ENCODE measurements around the gene ELN.
"Not testable (repeated sequence)": the region's sequence is repeated elsewhere in the genome, so short reads cannot be mapped to it uniquely, and the experiment has no call there.

Gene ELN

GRCh38 chr7:74027683-74028320 lies at the start of gene ELN:
Gene ELN, plus strand, starts transcription at chr7:74028173. Its CDS starts 15 bp downstream, at chr7:74028188.
- ATAC-seq = no peak

GRCh38 chr7:73978661-73979563 lies 49.1 kb upstream of the ELN start:
- ATAC-seq = no peak

GRCh38 chr7:73979656-73980055 lies 48.3 kb upstream of the ELN start:
- not testable (repeated sequence) for ATAC-seq

GRCh38 chr7:73980206-73980605 lies 47.8 kb upstream of the ELN start:
- no peak for ATAC-seq

GRCh38 chr7:73981933-73982332 lies 46.0 kb upstream of the ELN start:
- no peak for ATAC-seq

GRCh38 chr7:73983437-73984164 lies 44.4 kb upstream of the ELN start:
- no peak for ATAC-seq

GRCh38 chr7:73984481-73985205 lies 43.3 kb upstream of the ELN start:
- no peak for ATAC-seq

- ATAC-seq = no peak
These were observed 42.2 kb upstream of the ELN start for GRCh38 chr7:73985737-73986141.

- ATAC-seq = no peak
These were observed 41.8 kb upstream of the ELN start for GRCh38 chr7:73986158-73986631.

GRCh38 chr7:73987298-73987697 lies 40.7 kb upstream of the ELN start:
- no peak for ATAC-seq

GRCh38 chr7:73988197-73988596 lies 39.8 kb upstream of the ELN start:
- ATAC-seq = no peak

- no peak for ATAC-seq
These were observed 36.4 kb upstream of the ELN start for GRCh38 chr7:73991522-73992100.

- no peak for ATAC-seq
These were observed 35.8 kb upstream of the ELN start for GRCh38 chr7:73992101-73992562.

- no peak for ATAC-seq
These were observed 34.0 kb upstream of the ELN start for GRCh38 chr7:73994023-73994422.

- ATAC-seq = no peak
These were observed 33.2 kb upstream of the ELN start for GRCh38 chr7:73994761-73995160.

GRCh38 chr7:73995330-73995729 lies 32.6 kb upstream of the ELN start:
- no peak for ATAC-seq

GRCh38 chr7:73995821-73996511 lies 32.0 kb upstream of the ELN start:
- no peak for ATAC-seq

GRCh38 chr7:73997056-73997455 lies 30.9 kb upstream of the ELN start:
- ATAC-seq = no peak

GRCh38 chr7:73999664-74000435 lies 28.1 kb upstream of the ELN start:
- ATAC-seq = no peak

GRCh38 chr7:74000489-74001149 lies 27.4 kb upstream of the ELN start:
- ATAC-seq = no peak

Measured in activated CD4-positive, CD25-positive, alpha-beta regulatory T cell treated with anti-CD3 and anti-CD28 coated beads, Interleukin-2, amount 50 U/mL, for 24 hours (primary cell).